A673 (cell line): ENCODE results near the gene RHOF.

Experiments
- CTCF ChIP-seq: fragments of 300-800, 200-600 bp; sonication (generic); conservative IDR thresholded peaks from 2 replicates; pipeline ENCODE4 v1.5.1; 2017; ENCODE audit warnings: low read depth, mild to moderate bottlenecking, antibody characterized with exemption, low read length, moderate library complexity, mixed read lengths
- EZH2 ChIP-seq: fragments of 200-600 bp; sonication (generic); IDR thresholded peaks from 2 replicates; pipeline ENCODE4 v1.6.1; 2017; ENCODE audit warnings: borderline replicate concordance, low read depth, mild to moderate bottlenecking, mixed read lengths, antibody characterized with exemption, low read length; ENCODE audit not compliant: poor library complexity, severe bottlenecking

DNA sequence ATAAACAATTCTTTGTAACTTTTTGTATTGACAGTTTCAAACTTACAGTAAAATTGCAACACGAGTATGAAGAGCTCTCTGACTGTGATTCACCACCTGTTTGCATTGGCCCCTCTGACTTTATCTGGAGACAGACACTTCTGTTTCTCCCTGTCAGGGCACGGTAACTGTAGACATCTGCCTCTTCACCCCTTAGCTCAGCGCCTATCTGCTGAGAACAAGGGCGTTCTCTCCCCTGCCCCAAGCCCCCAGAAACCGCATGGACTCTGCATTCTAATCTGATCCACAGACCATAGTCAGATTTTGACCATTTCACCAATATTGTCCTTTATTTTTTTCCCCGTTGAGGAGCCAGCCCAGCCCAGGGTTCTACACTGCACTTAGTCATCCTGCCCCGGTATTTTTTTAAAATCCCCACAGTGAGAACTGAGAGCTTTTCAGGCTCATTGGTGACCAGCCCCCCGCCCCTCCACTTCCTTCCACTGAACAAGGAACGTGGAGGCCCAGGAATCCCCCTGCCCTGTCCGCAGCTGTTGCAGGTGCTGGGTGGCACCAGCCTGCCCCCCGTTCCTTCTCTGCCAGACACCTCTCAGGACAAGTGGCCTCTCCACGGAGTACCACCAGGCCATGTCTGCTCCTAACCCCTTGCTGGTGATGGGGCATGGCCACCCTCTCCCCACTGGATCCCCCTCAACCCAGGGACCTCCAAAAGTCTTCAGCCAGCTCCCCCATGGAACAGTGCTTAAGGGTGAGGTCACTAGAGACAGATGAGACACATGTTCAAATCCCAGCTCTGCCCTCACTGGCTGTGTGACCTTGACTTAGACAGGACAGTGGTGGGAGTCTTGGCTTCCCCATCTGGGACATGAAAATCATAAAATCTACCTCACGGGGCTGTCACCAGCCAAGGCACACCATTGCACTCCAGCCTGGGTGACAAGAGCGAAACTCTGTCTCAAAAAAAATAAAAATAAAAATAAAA lies 11.2 kb downstream of the RHOF start:
- TF ChIP-seq EZH2: no peak
- no peak for TF ChIP-seq CTCF
